Mesothelial cell of epicardium (in vitro differentiated cells): ENCODE data around the gene CTTNBP2NL. TPM values are rescaled to one million over a fixed set of nuclear protein-coding genes. Genes with fewer than 3 reads are reported as not detected.
"Not testable (repeated sequence)": the region's sequence is repeated elsewhere in the genome, so short reads cannot be mapped to it uniquely, and the experiment has no call there.

Experiments
- DNase-seq, 2 experiments: peaks; one replicate each; pipeline ENCODE4 v3.0.0; 2021; ENCODE audit warnings: low spot score in 2 of 2; ENCODE audit not compliant: unreplicated experiment in 2 of 2
- H3K27ac Mint-ChIP-seq: 2 replicates; pipeline ENCODE4 v1.8.0; 2021; ENCODE audit warnings: mixed read lengths
- H3K27me3 Mint-ChIP-seq: 2 replicates; pipeline ENCODE4 v1.8.0; 2021; ENCODE audit warnings: low read depth, mixed read lengths
- H3K36me3 Mint-ChIP-seq: 2 replicates; pipeline ENCODE4 v1.8.0; 2021; ENCODE audit warnings: mixed read lengths
- H3K4me1 Mint-ChIP-seq: 2 replicates; pipeline ENCODE4 v1.8.0; 2021; ENCODE audit warnings: mixed read lengths
- H3K4me3 Mint-ChIP-seq: 2 replicates; pipeline ENCODE4 v1.8.0; 2021; ENCODE audit warnings: mild to moderate bottlenecking, moderate library complexity, mixed read lengths
- H3K9me3 Mint-ChIP-seq: 2 replicates; pipeline ENCODE4 v1.8.0; 2021; ENCODE audit warnings: mixed read lengths
- total RNA-seq: library from RNA; stranded (reverse); gene quantifications from 3 replicates; pipeline ENCODE4 v1.2.1, GENCODE V29; 2021
- TF ChIP-seq, protein P1 (sequence below): fragments of 200-600 bp; sonication (generic); IDR thresholded peaks from one replicate; pipeline ENCODE4 v1.5.0; 2021; ENCODE audit warnings: antibody characterized with exemption; ENCODE audit not compliant: unreplicated experiment

Gene CTTNBP2NL
- total RNA-seq, 1 donor from 2014 or later: 65.4 TPM

DNA sequence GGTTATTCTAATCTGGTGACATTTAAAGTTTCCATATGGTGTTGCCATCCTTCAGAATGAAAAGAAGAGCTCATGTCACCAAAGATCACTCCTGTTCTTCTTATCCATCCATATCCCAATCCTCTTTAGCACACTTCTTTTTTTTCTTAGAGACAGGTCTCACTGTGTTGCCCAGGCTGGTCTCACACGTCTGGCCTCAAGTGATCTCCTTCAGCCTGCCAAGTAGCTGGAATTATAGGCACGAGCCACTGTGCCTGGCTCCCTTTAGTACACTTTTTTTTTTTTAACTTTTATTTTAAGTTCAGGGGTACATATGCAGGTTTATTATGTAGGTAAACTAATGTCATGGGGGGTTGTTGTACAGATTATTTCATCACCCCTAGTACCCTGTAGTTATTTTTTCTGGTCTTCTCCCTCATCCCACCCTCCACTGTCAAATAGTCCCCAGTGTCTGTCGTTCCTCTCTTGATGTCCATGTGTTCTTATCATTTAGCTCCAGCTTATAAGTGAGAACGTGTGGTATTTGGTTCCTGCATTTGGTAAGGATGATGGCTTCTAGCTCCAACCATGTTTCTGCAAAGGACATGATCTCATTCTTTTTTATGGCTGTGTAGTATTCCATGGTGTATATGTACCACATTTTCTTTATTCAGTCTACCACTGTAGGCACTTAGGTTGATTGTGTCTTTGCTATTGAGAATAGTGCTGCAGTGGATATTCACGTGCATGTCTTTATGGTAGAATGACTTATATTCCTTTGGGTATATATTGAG is 40.6 kb downstream of the CTTNBP2NL start:
- peaks cover 9% of the 10 kb centered on the region for H3K9me3 Mint-ChIP-seq
- no peak for DNase-seq
- no peak overlapping the region for H3K27ac Mint-ChIP-seq
- H3K27me3 Mint-ChIP-seq: no peaks in the 10 kb centered on the region
- TF ChIP-seq, protein P1, sequence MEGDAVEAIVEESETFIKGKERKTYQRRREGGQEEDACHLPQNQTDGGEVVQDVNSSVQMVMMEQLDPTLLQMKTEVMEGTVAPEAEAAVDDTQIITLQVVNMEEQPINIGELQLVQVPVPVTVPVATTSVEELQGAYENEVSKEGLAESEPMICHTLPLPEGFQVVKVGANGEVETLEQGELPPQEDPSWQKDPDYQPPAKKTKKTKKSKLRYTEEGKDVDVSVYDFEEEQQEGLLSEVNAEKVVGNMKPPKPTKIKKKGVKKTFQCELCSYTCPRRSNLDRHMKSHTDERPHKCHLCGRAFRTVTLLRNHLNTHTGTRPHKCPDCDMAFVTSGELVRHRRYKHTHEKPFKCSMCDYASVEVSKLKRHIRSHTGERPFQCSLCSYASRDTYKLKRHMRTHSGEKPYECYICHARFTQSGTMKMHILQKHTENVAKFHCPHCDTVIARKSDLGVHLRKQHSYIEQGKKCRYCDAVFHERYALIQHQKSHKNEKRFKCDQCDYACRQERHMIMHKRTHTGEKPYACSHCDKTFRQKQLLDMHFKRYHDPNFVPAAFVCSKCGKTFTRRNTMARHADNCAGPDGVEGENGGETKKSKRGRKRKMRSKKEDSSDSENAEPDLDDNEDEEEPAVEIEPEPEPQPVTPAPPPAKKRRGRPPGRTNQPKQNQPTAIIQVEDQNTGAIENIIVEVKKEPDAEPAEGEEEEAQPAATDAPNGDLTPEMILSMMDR: no peak
- H3K4me1 Mint-ChIP-seq: peaks cover 17% of the 10 kb centered on the region
- peaks cover 52% of the 10 kb centered on the region for H3K36me3 Mint-ChIP-seq
- no peak overlapping the region for H3K4me3 Mint-ChIP-seq

DNA sequence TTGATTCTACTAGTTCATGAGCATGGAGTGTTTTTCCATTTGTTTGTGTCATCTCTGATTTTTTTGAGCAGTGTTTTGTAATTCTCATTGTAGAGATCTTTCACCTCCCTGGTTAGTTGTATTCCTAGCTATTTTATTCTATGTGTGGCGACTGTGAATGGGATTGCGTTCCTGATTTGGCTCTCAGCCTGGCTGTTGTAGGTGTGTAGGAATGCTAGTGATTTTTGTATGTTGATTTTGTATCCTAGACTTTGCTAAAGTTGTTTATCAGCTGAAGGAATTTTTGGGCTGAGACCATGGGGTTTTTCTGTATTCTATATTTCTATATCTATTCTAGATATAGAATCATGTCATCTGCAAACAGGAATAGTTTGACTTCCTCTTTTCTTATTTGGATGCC is 42.1 kb downstream of the CTTNBP2NL start:
- peaks cover 17% of the 10 kb centered on the region for H3K4me1 Mint-ChIP-seq
- H3K4me3 Mint-ChIP-seq, DNase-seq: not testable (repeated sequence)

GRCh38 chr1:112439592-112439991 is 43.6 kb downstream of the CTTNBP2NL start:
- H3K4me1 Mint-ChIP-seq: peaks cover 21% of the 10 kb centered on the region
- H3K27ac Mint-ChIP-seq: peak overlapping the region; percentile 72
- no peak overlapping the region for H3K4me3 Mint-ChIP-seq
- TF ChIP-seq, protein P1: no peak
- H3K36me3 Mint-ChIP-seq: peaks cover 38% of the 10 kb centered on the region
- H3K9me3 Mint-ChIP-seq: peaks cover 9% of the 10 kb centered on the region
- no peak for DNase-seq
- no peaks in the 10 kb centered on the region for H3K27me3 Mint-ChIP-seq

More for the DNA sequence above, 42.1 kb downstream of the CTTNBP2NL start:
- Mint-ChIP-seq H3K27ac (peak overlapping the region; percentile 36), H3K36me3 (peaks cover 48% of the 10 kb centered on the region)
- H3K9me3 Mint-ChIP-seq, H3K27me3 Mint-ChIP-seq: not testable (repeated sequence)

GRCh38 chr1:112440574-112440973 is 44.6 kb downstream of the CTTNBP2NL start:
- no peak for DNase-seq
- Mint-ChIP-seq H3K27ac (no peak overlapping the region), H3K9me3 (peaks cover 9% of the 10 kb centered on the region), H3K36me3 (peaks cover 37% of the 10 kb centered on the region), H3K27me3 (no peaks in the 10 kb centered on the region), H3K4me1 (peaks cover 21% of the 10 kb centered on the region), H3K4me3 (no peak overlapping the region)
- TF ChIP-seq, protein P1: no peak

DNA sequence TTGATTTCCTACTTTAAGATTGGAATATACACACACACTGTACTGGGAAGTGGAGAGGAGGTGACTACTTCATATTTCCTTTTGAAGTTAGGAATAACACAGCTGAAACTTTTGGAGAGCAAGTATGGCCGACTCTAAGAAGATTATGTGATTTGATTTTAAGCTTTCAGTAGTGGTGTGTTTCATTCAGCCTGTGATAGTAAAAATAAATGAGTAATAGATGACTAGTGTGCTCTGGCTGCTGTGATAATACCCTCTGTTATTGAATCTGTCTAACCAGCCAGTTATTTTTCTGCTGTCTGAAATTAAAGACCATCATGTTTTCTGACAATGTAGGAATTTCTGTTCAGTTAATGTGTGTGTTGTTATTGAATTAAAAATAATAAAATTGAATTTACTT is 48.3 kb downstream of the CTTNBP2NL start:
- no peak for DNase-seq
- H3K27ac Mint-ChIP-seq: peak overlapping the region; percentile 47

DNA sequence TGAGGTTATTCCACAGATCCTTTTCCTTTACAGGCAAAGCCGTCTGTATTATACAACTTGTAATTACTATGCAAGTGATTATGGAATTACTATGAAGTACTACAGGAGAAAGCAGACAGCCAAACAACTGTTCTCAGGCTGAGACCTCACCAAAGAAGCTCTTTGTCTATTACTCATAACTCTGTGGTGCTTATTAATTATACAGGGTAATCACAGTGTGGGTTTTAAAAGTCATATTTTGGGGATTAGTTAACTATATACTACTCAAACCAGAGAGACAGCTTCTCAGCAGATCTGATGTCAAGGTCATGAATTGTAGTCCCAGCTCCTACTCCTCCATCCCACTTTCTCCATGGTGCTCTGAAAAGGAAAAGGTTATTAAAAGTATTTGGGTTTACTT is 49.6 kb downstream of the CTTNBP2NL start:
- H3K4me3 Mint-ChIP-seq: no peak overlapping the region
- no peak for DNase-seq
- H3K36me3 Mint-ChIP-seq: peaks cover 24% of the 10 kb centered on the region
- H3K4me1 Mint-ChIP-seq: peaks cover 18% of the 10 kb centered on the region
- H3K27ac Mint-ChIP-seq: peak overlapping the region; percentile 50
- H3K9me3 Mint-ChIP-seq: peaks cover 4% of the 10 kb centered on the region
- H3K27me3 Mint-ChIP-seq: no peaks in the 10 kb centered on the region
- TF ChIP-seq, protein P1: no peak

More for the DNA sequence above, 48.3 kb downstream of the CTTNBP2NL start:
- TF ChIP-seq, protein P1: no peak
- Mint-ChIP-seq H3K9me3 (peaks cover 4% of the 10 kb centered on the region), H3K27me3 (no peaks in the 10 kb centered on the region), H3K4me3 (no peak overlapping the region), H3K4me1 (peaks cover 22% of the 10 kb centered on the region), H3K36me3 (peaks cover 25% of the 10 kb centered on the region)
